Osteocyte (in vitro differentiated cells): Measurements from ENCODE around the gene TNFRSF18. TPM values are rescaled to one million over a fixed set of nuclear protein-coding genes. Genes with fewer than 3 reads are reported as not detected.

Experiments used
- DNase-seq: peaks from one replicate; pipeline ENCODE4 v3.0.0; 2021; ENCODE audit warnings: mixed read lengths; ENCODE audit not compliant: unreplicated experiment; ENCODE audit errors: extremely low spot score
- H3K27ac Mint-ChIP-seq: one replicate; pipeline ENCODE4 v1.8.0; 2021; ENCODE audit warnings: mild to moderate bottlenecking, mixed read lengths; ENCODE audit not compliant: unreplicated experiment
- H3K27me3 Mint-ChIP-seq: one replicate; pipeline ENCODE4 v1.8.0; 2021; ENCODE audit warnings: mixed read lengths; ENCODE audit not compliant: unreplicated experiment
- H3K36me3 Mint-ChIP-seq: one replicate; pipeline ENCODE4 v1.8.0; 2021; ENCODE audit warnings: mixed read lengths; ENCODE audit not compliant: unreplicated experiment
- H3K4me1 Mint-ChIP-seq: one replicate; pipeline ENCODE4 v1.8.0; 2021; ENCODE audit warnings: mixed read lengths; ENCODE audit not compliant: unreplicated experiment
- H3K4me3 Mint-ChIP-seq: one replicate; pipeline ENCODE4 v1.8.0; 2021; ENCODE audit warnings: mild to moderate bottlenecking, moderate library complexity, mixed read lengths; ENCODE audit not compliant: unreplicated experiment
- H3K9me3 Mint-ChIP-seq: one replicate; pipeline ENCODE4 v1.8.0; 2021; ENCODE audit warnings: mixed read lengths; ENCODE audit not compliant: unreplicated experiment
- total RNA-seq: library from RNA; stranded (reverse); gene quantifications from 2 replicates; pipeline ENCODE4 v1.2.1, GENCODE V29; 2021
- TF ChIP-seq, protein P1 (sequence below): fragments of 200-600 bp; sonication (generic); IDR thresholded peaks from 2 replicates; pipeline ENCODE4 v1.5.0; 2021; ENCODE audit warnings: antibody characterized with exemption, mild to moderate bottlenecking, moderate library complexity

Gene TNFRSF18
- total RNA-seq, 1 donor from 2014 or later = not detected

DNA sequence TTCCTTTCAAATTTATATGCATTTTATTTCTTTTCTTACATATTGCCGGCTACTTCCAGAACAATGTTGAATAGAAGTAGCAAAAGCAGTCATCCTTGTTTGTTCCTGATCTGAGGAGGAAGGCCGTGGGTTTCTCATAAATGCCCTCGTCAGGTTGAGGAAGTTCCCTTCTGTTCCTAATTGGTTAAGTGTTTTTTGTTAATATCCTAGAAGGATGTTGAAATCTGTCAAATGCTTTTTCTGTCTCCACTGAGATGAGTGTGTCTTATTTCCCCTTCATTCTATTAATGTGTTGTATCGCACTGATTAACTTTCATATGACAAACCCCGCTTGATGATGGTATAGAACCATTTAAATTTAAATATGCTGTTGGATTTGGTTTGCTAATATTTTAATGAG is 17.3 kb downstream of the TNFRSF18 start:
- H3K27me3 Mint-ChIP-seq = peaks cover 20% of the 10 kb centered on the region

DNA sequence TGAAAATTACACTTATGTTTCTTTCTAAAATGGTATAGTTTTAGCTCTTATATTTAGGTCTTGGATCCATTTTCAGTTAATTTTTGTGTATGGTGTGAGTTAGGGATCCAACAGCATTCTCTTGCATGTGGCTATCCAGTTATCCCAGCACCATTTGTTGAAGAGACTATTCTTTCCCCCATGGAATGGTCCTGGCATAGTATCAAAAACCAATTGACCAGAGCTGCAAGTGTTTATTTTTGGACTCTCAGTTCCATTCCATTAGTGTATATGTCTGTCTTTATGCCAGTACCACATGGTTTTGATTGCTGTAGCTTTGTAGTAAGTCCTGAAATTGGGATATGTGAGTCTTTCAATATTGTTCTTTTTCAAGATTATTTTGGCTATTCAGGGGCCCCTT is 18.5 kb downstream of the TNFRSF18 start:
- no peaks in the 10 kb centered on the region for H3K4me1 Mint-ChIP-seq
- H3K36me3 Mint-ChIP-seq = no peaks in the 10 kb centered on the region
- H3K27me3 Mint-ChIP-seq = peaks cover 20% of the 10 kb centered on the region
- no peak for DNase-seq
- H3K9me3 Mint-ChIP-seq = peaks cover 11% of the 10 kb centered on the region
- H3K27ac Mint-ChIP-seq = no peak overlapping the region
- H3K4me3 Mint-ChIP-seq = no peak overlapping the region
- TF ChIP-seq, protein P1, sequence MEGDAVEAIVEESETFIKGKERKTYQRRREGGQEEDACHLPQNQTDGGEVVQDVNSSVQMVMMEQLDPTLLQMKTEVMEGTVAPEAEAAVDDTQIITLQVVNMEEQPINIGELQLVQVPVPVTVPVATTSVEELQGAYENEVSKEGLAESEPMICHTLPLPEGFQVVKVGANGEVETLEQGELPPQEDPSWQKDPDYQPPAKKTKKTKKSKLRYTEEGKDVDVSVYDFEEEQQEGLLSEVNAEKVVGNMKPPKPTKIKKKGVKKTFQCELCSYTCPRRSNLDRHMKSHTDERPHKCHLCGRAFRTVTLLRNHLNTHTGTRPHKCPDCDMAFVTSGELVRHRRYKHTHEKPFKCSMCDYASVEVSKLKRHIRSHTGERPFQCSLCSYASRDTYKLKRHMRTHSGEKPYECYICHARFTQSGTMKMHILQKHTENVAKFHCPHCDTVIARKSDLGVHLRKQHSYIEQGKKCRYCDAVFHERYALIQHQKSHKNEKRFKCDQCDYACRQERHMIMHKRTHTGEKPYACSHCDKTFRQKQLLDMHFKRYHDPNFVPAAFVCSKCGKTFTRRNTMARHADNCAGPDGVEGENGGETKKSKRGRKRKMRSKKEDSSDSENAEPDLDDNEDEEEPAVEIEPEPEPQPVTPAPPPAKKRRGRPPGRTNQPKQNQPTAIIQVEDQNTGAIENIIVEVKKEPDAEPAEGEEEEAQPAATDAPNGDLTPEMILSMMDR = no peak

More for the DNA sequence above, 17.3 kb downstream of the TNFRSF18 start:
- Mint-ChIP-seq H3K4me3 (no peak overlapping the region), H3K9me3 (peaks cover 11% of the 10 kb centered on the region), H3K27ac (no peak overlapping the region), H3K36me3 (no peaks in the 10 kb centered on the region), H3K4me1 (no peaks in the 10 kb centered on the region)
- no peak for DNase-seq
- TF ChIP-seq, protein P1 = no peak

DNA sequence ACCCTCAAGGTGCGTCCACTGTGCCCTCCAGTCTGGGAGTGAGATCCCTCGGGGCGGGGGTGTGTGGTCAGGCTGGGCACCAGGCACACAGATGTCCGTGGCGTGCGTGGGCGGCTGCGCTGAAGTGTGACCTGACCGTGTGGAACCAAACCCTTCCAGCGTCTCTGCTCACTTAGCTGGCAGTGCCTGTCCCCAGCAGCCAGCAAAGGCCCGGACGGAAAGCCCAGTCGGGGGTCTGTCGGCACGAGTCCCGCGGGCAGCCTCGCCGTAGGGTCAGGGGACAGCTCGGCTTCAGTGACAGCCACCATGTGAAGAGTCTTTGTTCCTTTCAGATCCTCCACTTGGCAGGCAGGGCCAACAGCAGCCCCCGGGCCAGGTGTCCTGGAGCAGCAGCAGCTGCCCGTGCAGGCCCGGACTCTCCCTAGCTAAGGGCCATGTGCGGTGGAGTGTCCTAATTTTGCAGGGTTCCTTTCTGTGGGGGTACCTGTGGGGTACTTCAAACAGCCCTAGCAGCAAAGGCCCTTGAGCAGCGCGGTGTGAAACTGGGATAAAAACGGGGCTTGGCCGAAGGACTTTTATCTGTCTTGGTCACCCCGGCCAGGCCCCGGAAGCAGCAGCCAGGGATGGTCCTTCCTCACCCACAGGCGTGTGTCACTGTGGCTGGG is 21.2 kb downstream of the TNFRSF18 start:
- Mint-ChIP-seq H3K27me3 (peaks cover 15% of the 10 kb centered on the region), H3K27ac (no peak overlapping the region), H3K4me3 (no peak overlapping the region), H3K4me1 (no peaks in the 10 kb centered on the region), H3K9me3 (no peaks in the 10 kb centered on the region), H3K36me3 (no peaks in the 10 kb centered on the region)
- DNase-seq = no peak
- TF ChIP-seq, protein P1 = no peak

DNA sequence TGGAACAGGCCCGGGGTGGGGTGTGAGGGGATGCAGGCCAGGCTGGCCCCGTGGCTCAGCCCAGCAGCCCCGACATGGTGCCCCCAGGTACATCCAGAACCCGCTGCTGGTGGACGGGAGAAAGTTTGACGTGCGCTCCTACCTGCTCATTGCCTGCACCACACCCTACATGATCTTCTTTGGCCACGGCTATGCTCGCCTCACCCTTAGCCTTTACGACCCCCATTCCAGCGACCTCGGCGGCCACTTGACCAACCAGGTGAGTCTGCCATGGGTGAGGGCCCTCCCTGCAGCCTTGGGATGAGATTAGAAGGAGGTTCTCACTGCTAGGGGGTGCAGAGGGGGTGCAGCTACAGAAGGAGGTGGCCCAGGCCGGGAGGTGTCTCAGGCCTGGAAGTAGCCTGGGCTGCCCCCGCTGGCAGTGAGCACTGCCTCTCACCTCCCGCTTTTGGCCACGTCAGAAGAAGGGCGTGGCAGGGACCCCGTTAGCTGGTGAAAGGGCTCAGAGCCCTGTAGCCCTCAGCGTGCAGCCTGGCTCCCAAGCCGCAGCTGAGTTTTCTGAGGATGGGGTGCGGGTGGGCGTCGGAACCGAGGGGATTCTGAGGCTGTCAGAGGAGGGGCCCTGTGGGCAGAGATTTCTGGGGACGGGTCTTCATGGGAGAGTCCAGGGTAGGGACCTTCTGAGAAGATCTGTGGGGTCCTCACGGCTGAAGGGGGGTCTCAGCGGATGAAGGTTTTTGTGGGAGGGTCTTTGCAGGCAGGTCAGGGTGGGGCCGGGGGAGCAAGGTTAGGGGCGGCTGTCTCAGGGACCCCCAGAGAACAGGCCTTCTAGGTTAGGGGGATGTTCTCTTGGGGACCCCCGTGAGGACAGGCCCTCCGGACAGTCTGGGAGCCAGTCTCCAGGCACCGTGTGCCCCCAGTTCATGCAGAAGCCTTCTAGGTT is 22.3 kb downstream of the TNFRSF18 start:
- H3K4me1 Mint-ChIP-seq = no peaks in the 10 kb centered on the region
- H3K27me3 Mint-ChIP-seq = peaks cover 7% of the 10 kb centered on the region
- no peak overlapping the region for H3K4me3 Mint-ChIP-seq
- H3K36me3 Mint-ChIP-seq = no peaks in the 10 kb centered on the region
- no peak overlapping the region for H3K27ac Mint-ChIP-seq
- TF ChIP-seq, protein P1 = no peak
- H3K9me3 Mint-ChIP-seq = no peaks in the 10 kb centered on the region
- DNase-seq = no peak

DNA sequence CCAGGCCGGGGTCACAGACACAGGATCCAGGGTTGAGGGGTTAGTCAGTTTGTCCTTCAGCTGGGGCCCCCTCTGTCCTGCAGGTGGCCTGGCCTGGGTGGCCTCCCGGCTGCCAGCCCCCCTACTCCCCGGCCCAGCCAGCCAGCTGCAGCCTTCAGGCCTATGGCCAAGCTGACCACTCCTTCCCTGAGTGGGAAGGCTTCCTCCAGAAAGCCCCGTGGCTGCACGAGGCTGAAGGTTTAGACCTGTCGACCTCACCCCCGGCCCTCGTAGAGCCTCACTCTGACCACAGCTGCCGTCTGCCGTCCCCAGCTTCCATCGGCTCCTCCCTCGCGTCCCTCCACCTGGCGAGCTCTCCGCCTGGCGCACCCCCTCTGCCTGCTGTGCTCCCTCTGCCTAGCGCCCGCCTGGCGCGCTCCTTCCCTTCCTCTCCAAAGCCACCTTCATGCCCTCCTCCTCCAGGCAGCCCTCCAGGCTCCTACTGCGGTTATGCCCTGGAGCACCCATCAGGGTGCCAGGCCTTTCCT is 23.1 kb downstream of the TNFRSF18 start:
- Mint-ChIP-seq H3K4me3 (no peak overlapping the region), H3K4me1 (no peaks in the 10 kb centered on the region), H3K9me3 (no peaks in the 10 kb centered on the region), H3K36me3 (no peaks in the 10 kb centered on the region), H3K27me3 (peaks cover 2% of the 10 kb centered on the region), H3K27ac (no peak overlapping the region)
- no peak for DNase-seq
- TF ChIP-seq, protein P1 = no peak
